Measurements from ENCODE around the gene ZSCAN5C. TPM values are rescaled to one million over a fixed set of nuclear protein-coding genes. Genes with fewer than 3 reads are reported as not detected.
"Not testable (repeated sequence)": the region's sequence is repeated elsewhere in the genome, so short reads cannot be mapped to it uniquely, and the experiment has no call there.

Gene ZSCAN5C
- total RNA-seq, 2 experiments from 2014 or later, result not detected

- ATAC-seq, CTCF ChIA-PET: not testable (repeated sequence)
These were observed 43.7 kb downstream of the ZSCAN5C start for GRCh38 chr19:56245764-56246163.

DNA sequence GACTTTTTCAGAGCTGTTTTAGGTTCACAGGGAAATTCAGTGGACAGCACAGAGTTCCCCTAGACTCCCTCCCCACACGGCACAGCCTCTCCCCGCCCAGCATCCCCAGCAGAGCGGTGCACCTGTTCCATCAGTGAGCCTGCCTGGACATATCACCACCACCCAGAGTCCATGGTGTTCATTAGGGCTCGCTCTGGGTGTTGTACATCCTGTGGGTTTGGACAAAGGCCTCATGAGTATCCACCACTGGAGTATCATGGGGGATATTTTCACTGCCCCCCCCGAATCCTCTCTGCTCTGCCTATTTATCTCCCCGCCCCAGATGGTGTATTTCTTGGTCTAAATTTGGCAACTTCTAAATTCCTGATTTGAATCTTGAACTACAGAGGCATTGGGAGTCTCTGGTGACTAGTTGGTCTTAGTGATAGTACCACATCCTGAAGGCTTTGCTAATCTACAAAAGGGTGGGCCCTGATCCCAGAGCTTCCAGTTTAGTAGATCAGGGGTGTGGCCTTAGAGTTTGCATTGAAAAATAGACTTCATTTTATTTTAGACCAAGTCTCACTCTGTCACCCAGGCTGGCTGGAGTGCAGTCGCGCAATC is 46.8 kb downstream of the ZSCAN5C start:
- H3K4me1 Mint-ChIP-seq (ENCODE audit: low read depth); H3K4me3 Mint-ChIP-seq; CTCF ChIA-PET; DNase-seq; H3K27me3 Mint-ChIP-seq (ENCODE audit: low read depth); H3K27ac Mint-ChIP-seq; ATAC-seq; POLR2A ChIA-PET; H3K36me3 Mint-ChIP-seq (ENCODE audit: low read depth); H3K9me3 Mint-ChIP-seq (ENCODE audit: insufficient read depth): not testable (repeated sequence)

More at GRCh38 chr19:56245764-56246163, 43.7 kb downstream of the ZSCAN5C start:
- H3K27me3 Mint-ChIP-seq (ENCODE audit: low read depth); H3K36me3 Mint-ChIP-seq (ENCODE audit: low read depth); H3K27ac Mint-ChIP-seq; DNase-seq; POLR2A ChIA-PET; H3K4me3 Mint-ChIP-seq; H3K9me3 Mint-ChIP-seq (ENCODE audit: insufficient read depth); H3K4me1 Mint-ChIP-seq (ENCODE audit: low read depth): not testable (repeated sequence)

DNA sequence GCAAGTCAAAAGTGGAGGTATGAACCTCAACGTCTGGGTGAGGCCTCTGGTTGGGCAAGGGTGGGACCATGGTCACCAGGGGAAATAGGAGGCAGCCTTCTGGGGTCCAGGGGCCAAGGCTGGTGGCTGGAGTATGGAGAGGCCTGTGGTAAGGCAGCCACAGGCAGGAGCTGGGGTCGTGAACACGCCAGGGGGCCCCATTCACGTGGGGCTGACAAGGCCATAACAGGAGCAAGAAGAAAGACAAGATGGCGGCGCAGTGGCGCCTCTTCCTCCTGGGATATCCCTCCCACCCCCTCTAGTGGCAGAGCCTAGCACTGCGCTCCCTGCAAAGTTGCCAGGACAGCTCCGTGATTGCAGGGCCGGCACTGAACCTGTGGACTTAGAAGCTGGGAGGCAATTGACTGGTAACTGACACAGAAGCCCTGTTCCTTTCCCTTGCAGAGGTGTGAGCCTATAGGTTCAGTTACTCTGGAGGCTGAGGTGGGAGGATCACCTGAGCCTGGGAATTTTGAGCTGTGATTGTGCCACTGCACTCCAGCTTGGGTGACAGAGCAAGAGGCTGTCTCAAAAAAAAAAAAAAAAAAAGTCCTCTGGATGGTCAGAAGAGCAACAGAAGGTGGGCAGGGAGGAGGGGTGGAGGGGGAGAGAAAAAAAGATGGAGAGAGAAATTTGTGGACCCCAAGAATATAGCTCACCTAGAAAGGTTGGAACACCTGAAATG is 50.8 kb downstream of the ZSCAN5C start:
- peak; percentile 87 for ATAC-seq
- Mint-ChIP-seq H3K27me3 (ENCODE audit: low read depth) (no peaks in the 10 kb centered on the region), H3K4me3 (no peak overlapping the region), H3K36me3 (ENCODE audit: low read depth) (no peaks in the 10 kb centered on the region), H3K9me3 (ENCODE audit: insufficient read depth) (peaks cover 10% of the 10 kb centered on the region), H3K27ac (peak overlapping the region; percentile 25), H3K4me1 (ENCODE audit: low read depth) (peaks cover 5% of the 10 kb centered on the region)
- CTCF ChIA-PET, result interaction anchor here (0.6 to 6.6 kb wide), 33 partner anchors 8 to 846 kb away, joined by 3 to 146 read pairs (median 4); partner anchors contain the start of genes ZNF444 and ZSCAN5A
- DNase-seq, result peak; percentile 83
- POLR2A ChIA-PET, result interaction anchor here (0.8 kb wide), 1 partner anchor 62 kb away, joined by 3 read pairs; the partner anchor contains the start of gene ZSCAN5A

GRCh38 chr19:56253737-56254136 is 51.7 kb downstream of the ZSCAN5C start:
- Mint-ChIP-seq H3K36me3 (ENCODE audit: low read depth) (no peaks in the 10 kb centered on the region), H3K9me3 (ENCODE audit: insufficient read depth) (peaks cover 10% of the 10 kb centered on the region), H3K27me3 (ENCODE audit: low read depth) (no peaks in the 10 kb centered on the region), H3K27ac (no peak overlapping the region), H3K4me3 (no peak overlapping the region), H3K4me1 (ENCODE audit: low read depth) (peaks cover 5% of the 10 kb centered on the region)
- ChIA-PET CTCF (interaction anchor here (0.6 to 6.6 kb wide), 27 partner anchors 9 to 845 kb away, joined by 3 to 146 read pairs (median 6); partner anchors contain the start of genes GALP, ZNF444 and ZSCAN5A), POLR2A (interaction anchor here (0.7 kb wide), 1 partner anchor 177 kb away, joined by 3 read pairs; no protein-coding TSS in a partner anchor)
- DNase-seq (no peak), ATAC-seq (peak; percentile 42)

- DNase-seq (no peak), ATAC-seq (no peak)
- Mint-ChIP-seq H3K4me1 (ENCODE audit: low read depth) (no peaks in the 10 kb centered on the region), H3K27ac (no peak overlapping the region), H3K4me3 (no peak overlapping the region), H3K36me3 (ENCODE audit: low read depth) (no peaks in the 10 kb centered on the region), H3K9me3 (ENCODE audit: insufficient read depth) (no peaks in the 10 kb centered on the region), H3K27me3 (ENCODE audit: low read depth) (no peaks in the 10 kb centered on the region)
- POLR2A ChIA-PET, result no interaction called here
- CTCF ChIA-PET, result interaction anchor here (1.1 kb wide), 1 partner anchor 51 kb away, joined by 3 read pairs; no protein-coding TSS in a partner anchor
These were observed 56.2 kb downstream of the ZSCAN5C start for GRCh38 chr19:56258272-56258671.

Other genes with a start within 250 kb of the ZSCAN5C start
- gene NLRP5, start 215.5 kb upstream of the ZSCAN5C start, total RNA-seq, result not detected
- 10 to 100 TPM; 30.4 to 31.3 TPM for gene ZNF787, start 81.0 kb upstream of the ZSCAN5C start, total RNA-seq
- gene ZNF444, start 61.0 kb upstream of the ZSCAN5C start, total RNA-seq, result 10 to 100 TPM; 29.3 to 30.1 TPM
- not detected for gene GALP, start 26.3 kb upstream of the ZSCAN5C start, total RNA-seq
- not detected for gene ZSCAN5B, start 4.5 kb upstream of the ZSCAN5C start, total RNA-seq
- 1 to 10 TPM; 2.3 to 2.9 TPM for gene EDDM13, start 70.5 kb downstream of the ZSCAN5C start, total RNA-seq
- gene ZSCAN5A, start 112.6 kb downstream of the ZSCAN5C start, total RNA-seq, result 10 to 100 TPM in 1 of 2 experiments, 1 to 10 TPM in 1; 8.2 to 12.1 TPM
- gene ZNF582, start 191.3 kb downstream of the ZSCAN5C start, total RNA-seq, result 1 to 10 TPM; 2.8 to 3.3 TPM
- gene ZNF583, start 202.1 kb downstream of the ZSCAN5C start, total RNA-seq, result 1 to 10 TPM; 4.3 to 4.6 TPM